Activated CD4-positive, alpha-beta T cell treated with anti-CD3 and anti-CD28 coated beads, Interleukin-2, amount 50 U/mL, for 4 hours (primary cell): Measurements from ENCODE around the gene ALG5.

Source experiments
- DNase-seq, 2 experiments: peaks; one replicate each; pipeline ENCODE4 v3.0.0-alpha.2; 2020

ALG5 gene

GRCh38 chr13:36999054-36999714, at the start of gene ALG5:
Gene ALG5 (minus strand): TSS chr13:36999340. CDS start chr13:36999300, 40 bp downstream.
- peak; percentile 86 to 87 for DNase-seq

DNA sequence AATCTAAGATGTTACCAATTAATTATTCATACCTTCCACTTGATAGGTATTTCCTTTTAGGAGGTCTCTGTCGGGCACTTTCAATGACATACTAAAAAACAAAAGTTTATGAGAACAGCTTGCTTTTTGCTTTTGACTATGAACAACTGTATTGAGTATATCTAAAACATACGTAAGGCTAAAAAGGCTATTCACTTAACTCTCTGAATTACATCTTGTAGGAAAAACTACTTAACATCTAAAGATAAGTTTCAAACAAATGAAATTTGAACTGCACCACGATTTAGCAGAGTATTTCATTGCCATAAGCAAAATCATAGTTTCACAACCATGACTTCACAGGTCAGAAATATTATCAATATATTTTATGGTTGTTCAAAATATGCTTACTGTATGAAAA, 48.7 kb upstream of the ALG5 start:
- no peak for DNase-seq

DNA sequence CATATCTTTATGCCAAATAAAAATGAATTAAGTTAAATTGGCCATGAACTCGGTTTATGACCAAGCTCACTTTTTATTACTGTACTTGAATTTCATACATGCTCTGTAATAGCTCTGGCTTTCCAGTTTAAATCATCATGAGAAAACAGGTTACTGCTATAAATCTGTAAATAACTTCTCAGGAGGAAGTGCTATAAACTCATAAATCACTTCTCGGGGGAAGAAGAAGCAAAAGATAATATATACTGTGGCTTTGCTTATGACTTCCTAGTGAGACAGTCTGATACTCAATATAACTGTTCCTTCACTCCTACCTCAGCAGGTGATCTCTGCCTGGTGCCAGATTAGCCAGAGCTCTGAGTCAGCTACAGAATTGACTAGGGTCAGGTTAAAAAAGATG, 47.9 kb upstream of the ALG5 start:
- no peak for DNase-seq

DNA sequence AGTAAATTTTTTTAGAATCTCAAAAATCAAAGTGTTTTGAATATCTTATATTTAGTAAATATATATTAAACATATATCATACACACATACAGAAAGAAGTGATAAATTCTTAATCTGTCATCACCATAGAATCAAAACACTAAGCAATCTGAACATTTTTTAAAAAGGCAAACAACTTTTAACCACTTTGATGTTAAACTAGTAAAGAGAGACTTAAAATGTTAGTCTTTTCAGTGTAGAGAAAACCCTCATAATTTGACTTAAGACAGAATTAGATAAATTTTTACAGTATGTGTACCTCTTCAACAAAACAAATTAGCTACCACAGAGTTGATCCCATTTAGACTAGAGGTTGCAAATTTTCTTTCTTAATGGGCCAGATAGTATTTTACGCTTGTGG, 46.9 kb upstream of the ALG5 start:
- no peak for DNase-seq

GRCh38 chr13:37040789-37041188, 41.6 kb upstream of the ALG5 start:
- no peak for DNase-seq

GRCh38 chr13:37039896-37040295, 40.8 kb upstream of the ALG5 start:
- DNase-seq: no peak

- no peak for DNase-seq
These were observed 38.1 kb upstream of the ALG5 start for GRCh38 chr13:37037241-37037640.

- DNase-seq: no peak
These were observed 30.5 kb upstream of the ALG5 start for GRCh38 chr13:37029617-37030016.

- no peak for DNase-seq
These were observed 28.5 kb upstream of the ALG5 start for GRCh38 chr13:37027639-37028038.

DNA sequence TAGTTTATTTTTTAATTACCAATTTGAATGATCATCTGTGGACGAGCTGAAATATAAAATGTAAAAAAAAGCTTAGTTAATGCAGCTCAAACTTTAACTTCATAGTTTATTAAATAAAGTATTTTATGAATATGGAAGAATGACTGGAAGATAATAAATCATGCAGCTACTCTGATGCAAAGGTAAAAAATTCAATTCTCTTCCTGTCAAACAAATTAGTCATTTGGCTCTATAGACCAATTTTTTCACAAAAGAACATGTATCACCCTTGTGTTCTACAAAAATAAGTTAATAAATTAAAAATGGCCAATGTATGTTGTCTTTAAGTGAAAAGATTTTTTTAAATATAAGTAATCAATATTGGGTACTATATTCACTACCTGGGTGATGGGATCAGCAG, 27.6 kb upstream of the ALG5 start:
- DNase-seq: no peak

GRCh38 chr13:37023871-37024270, 24.7 kb upstream of the ALG5 start:
- DNase-seq: no peak

GRCh38 chr13:37014609-37015008, 15.5 kb upstream of the ALG5 start:
- no peak for DNase-seq

DNA sequence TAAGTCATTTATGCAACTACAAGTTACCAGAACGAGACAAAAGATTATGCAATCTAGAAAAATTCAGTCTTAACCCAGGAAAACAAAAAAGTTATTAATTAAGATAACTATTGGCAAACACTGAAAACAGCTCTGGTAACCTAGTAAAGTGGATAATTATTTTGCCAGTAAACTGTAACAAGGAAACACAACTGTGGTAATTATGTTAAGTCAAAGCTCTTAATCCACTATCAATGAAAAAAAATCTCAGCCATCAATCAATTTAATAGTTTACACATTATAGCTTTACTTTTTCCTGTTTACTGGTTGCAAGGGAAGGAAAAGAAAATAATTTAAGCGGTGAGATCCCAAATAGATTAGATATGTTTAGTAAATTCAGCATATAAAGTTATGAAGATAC, 12.6 kb upstream of the ALG5 start:
- DNase-seq: no peak

DNA sequence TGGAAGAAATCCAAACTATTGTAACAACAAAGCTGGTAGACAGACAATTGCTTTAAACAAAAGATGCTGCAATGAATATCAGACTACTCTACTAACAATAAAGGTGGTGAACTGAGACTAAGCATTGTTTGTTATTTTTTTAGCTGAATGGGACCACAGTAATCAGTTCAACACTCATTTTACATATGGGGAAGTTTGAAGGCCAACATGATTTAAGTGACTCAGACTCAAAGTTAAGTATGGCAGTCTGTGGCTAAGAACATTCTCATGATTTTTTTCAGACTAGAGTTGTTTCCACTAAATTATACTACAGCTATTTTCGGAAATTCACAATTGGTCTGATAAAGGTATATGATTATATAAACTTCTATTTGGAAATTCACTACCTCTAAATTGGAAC, 11.9 kb upstream of the ALG5 start:
- DNase-seq: no peak

- no peak for DNase-seq
These were observed 11.3 kb upstream of the ALG5 start for GRCh38 chr13:37010424-37010823.

- DNase-seq: no peak
These were observed 10.6 kb upstream of the ALG5 start for GRCh38 chr13:37009692-37010091.

DNA sequence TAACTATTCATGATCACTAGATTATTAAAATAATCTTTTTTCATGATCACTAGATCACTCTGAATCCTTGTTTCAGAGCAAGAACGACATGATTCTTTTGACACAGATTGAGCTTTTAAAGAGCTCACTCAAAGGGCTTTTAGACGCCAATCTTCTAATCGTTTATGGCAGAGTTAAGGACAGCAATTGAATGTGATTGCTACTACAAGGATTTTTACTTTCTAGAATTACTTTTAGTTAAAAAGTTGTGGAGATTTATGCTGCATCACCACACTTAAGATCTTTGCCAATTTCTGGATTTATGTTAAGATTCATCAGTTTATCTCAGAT, 2.7 kb upstream of the ALG5 start:
- no peak for DNase-seq

GRCh38 chr13:36998624-36999041, 507 bp downstream of the ALG5 start:
- peak; percentile 9 for DNase-seq

GRCh38 chr13:36997716-36998427, 1.3 kb downstream of the ALG5 start:
- DNase-seq: no peak

DNA sequence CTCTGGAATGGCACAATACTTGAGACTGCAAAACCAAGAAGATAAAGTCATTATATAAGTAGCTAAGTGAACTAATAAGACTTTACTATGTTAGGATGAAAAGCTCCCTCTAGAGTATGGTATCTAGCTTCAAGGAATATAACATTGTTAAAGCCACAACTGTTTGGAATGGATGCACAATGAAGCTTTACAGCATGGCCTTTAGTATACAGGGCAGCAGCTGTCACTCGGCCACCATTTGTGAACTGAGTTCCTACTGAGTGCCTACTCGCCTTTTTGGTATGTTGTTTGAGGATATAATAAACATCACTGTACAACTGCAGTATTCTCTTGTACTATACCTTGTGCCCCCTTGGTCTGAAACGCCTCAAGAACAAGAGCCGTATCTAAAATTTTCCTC, 6.8 kb downstream of the ALG5 start:
- DNase-seq: no peak

DNA sequence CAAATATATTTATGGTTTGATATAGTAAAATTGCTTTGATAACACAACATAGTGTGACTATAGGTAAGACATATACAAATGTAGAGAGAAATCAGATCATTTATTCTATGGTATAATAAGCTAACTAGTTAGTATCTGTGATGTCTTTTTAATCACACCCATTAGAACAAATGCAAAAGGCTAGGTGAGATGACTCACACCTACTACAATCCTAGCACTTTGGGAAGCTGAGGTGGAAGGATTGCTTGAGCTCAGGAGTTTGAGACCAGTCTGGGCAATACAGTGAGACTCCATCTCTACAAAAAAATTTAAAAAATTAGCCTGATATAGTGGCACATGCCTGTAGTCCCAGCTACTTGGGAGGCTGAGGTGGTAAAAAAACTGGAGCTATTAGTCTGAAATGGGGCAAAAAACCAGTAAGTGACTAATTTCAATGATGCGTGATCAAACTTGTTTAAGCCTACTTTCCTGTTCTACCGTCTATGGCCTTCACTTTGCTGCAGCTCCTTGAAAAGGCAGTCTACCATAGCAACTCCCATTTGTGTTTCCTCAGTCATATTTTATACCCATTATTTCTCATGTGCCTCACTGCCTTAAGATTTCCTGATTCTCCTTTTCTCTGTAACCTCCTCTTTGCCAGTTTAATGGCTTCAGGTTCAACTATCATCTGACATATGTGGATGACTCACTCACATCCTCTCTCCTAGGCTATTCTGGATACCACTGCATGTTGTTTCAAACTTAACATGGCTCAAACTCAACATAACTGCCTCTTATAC, 12.5 kb downstream of the ALG5 start:
- DNase-seq: no peak

DNA sequence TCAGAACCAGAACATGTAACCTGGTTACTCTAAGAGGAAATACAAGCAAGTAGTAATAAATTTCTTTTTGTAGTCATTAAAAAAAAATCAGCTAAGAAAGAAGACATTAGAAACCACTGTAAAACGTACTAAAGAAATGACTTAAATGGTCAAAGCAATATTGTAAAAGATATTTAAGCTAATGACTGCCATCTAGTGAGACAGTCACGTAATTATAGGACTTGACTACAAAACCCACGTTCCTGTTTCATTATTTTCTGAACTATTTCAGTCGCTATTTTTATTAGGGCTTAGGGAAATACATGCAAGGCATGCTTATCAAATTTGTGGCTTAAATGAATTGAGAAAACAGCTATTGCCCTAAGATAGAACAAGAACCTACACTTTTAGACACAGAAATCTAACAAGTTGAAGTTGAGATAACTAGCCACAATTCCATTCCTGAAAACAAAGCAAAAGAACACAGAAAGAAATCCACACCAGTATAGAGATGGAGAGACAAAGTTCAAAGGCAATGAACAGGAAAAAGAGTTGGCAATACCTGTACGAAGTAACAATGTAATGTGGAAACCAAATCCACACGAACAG, 17.9 kb downstream of the ALG5 start:
- no peak for DNase-seq

- no peak for DNase-seq
These were observed 19.6 kb downstream of the ALG5 start for GRCh38 chr13:36979361-36980050.
